PC-9 (cell line): ENCODE measurements around the gene CDHR2. TPM values are rescaled to one million over a fixed set of nuclear protein-coding genes. Genes with fewer than 3 reads are reported as not detected.

Experiments
- BruUV-seq: library from RNA; stranded (reverse); fragments of 400-500 nt; replicated peaks from 2 replicates; lab custom pipeline; 2021; lab: Mats Ljungman, UMichigan
- CTCF ChIA-PET: fragments of 300-600 bp; sonication (Branson Sonifier 250); formaldehyde crosslinking; loops from one replicate; lab custom pipeline; 2022; ENCODE audit warnings: antibody characterized with exemption; lab: Charles Lee
- POLR2A ChIA-PET: fragments of 300-600 bp; sonication (Branson Sonifier 250); formaldehyde crosslinking; loops from one replicate; lab custom pipeline; 2022; ENCODE audit warnings: antibody characterized with exemption; ENCODE audit not compliant: unreplicated experiment; lab: Charles Lee
- DNase-seq, 2 experiments: peaks; one replicate each; pipeline versions ENCODE4 v3.0.0 to v3.0.0-alpha.2; 2015 to 2022; ENCODE audit warnings: mixed read lengths in 1 of 2
- H2AFZ ChIP-seq: fragments of 200-600 bp; sonication (generic); 2 replicates; pipeline ENCODE4 v1.8.1; 2017; ENCODE audit warnings: antibody characterized with exemption
- H3F3A ChIP-seq: fragments of 200-600 bp; sonication (generic); 2 replicates; pipeline ENCODE4 v1.8.1; 2017; ENCODE audit warnings: antibody characterized with exemption, mild to moderate bottlenecking, low read depth; ENCODE audit not compliant: insufficient read depth
- H3K27ac ChIP-seq: fragments of 200-600 bp; sonication (generic); 2 replicates; pipeline ENCODE4 v1.6.1; 2016; ENCODE audit warnings: mixed run types
- H3K27me3 ChIP-seq: fragments of 200-600 bp; sonication (generic); 2 replicates; pipeline ENCODE4 v1.6.1; 2016; ENCODE audit warnings: low read depth, mixed run types; ENCODE audit not compliant: insufficient read depth
- H3K36me3 ChIP-seq: fragments of 200-600 bp; sonication (generic); 2 replicates; pipeline ENCODE4 v1.6.1; 2016; ENCODE audit warnings: low read depth, mixed run types
- H3K4me1 ChIP-seq: fragments of 200-600 bp; sonication (generic); replicated peaks from 2 replicates; pipeline ENCODE4 v1.6.1; 2016; ENCODE audit warnings: mixed run types; ENCODE audit not compliant: insufficient read depth
- H3K4me2 ChIP-seq: fragments of 200-600 bp; sonication (generic); 2 replicates; pipeline ENCODE4 v1.6.1; 2017; ENCODE audit warnings: mixed run types
- H3K4me3 ChIP-seq: fragments of 200-600 bp; sonication (generic); 2 replicates; pipeline ENCODE4 v1.6.1; 2016; ENCODE audit warnings: mixed run types
- H3K79me2 ChIP-seq: fragments of 200-600 bp; sonication (generic); 2 replicates; pipeline ENCODE4 v1.6.1; 2017; ENCODE audit warnings: low read depth, mixed run types
- H3K9me2 ChIP-seq: fragments of 200-600 bp; sonication (generic); 2 replicates; pipeline ENCODE4 v1.8.1; 2017; ENCODE audit warnings: mild to moderate bottlenecking; ENCODE audit not compliant: insufficient read depth
- H3K9me3 ChIP-seq: fragments of 200-600 bp; sonication (generic); 2 replicates; pipeline ENCODE4 v1.8.1; 2016; ENCODE audit warnings: low read depth; ENCODE audit not compliant: insufficient read depth
- H4K20me1 ChIP-seq: fragments of 200-600 bp; sonication (generic); 2 replicates; pipeline ENCODE4 v1.8.1; 2017; ENCODE audit not compliant: insufficient read depth
- CTCF ChIP-seq: fragments of 200-600 bp; sonication (generic); conservative IDR thresholded peaks from 2 replicates; pipeline ENCODE4 v1.6.1; 2017; ENCODE audit warnings: mixed run types, antibody characterized with exemption, mild to moderate bottlenecking, moderate library complexity
- EZH2 ChIP-seq: fragments of 200-600 bp; sonication (generic); IDR thresholded peaks from 2 replicates; pipeline ENCODE4 v1.8.0; 2017; ENCODE audit warnings: antibody characterized with exemption, low read depth
- intact Hi-C: fragments of 100-400 bp; cut with micrococcal nuclease; formaldehyde crosslinking; loops from one replicate; pipeline ENCODE4 v1.10.0; 2022; ENCODE audit not compliant: unreplicated experiment
- total RNA-seq: library from RNA; stranded (reverse); gene quantifications from 2 replicates; pipeline ENCODE4 v1.2.3, GENCODE V29; 2021

Gene CDHR2
- total RNA-seq, 1 experiment from 2014 or later = not detected

- Histone ChIP-seq H3K9me2 (no peaks in the 10 kb centered on the region), H3K4me2 (no peak overlapping the region), H3F3A (peaks cover 5% of the 10 kb centered on the region; the same call in 1 of the 2 replicates), H3K36me3 (no peaks in the 10 kb centered on the region), H3K79me2 (no peaks in the 10 kb centered on the region), H4K20me1 (no peaks in the 10 kb centered on the region), H2AFZ (no peak overlapping the region), H3K27ac (no peak overlapping the region), H3K9me3 (no peaks in the 10 kb centered on the region), H3K4me3 (no peak overlapping the region), H3K4me1 (peaks cover 8% of the 10 kb centered on the region), H3K27me3 (no peaks in the 10 kb centered on the region)
- DNase-seq = no peak
- BruUV-seq = no TSS peak
- ChIA-PET POLR2A (no interaction called here), CTCF (interaction anchor here (0.7 kb wide), 1 partner anchor 73 kb away, joined by 5 read pairs; no protein-coding TSS in a partner anchor)
- intact Hi-C loops = no loop called here
- TF ChIP-seq CTCF (no peak), EZH2 (no peak)
These were observed 33.7 kb upstream of the CDHR2 start for GRCh38 chr5:176515396-176515795.

- CTCF ChIA-PET = no interaction called here
These were observed 32.0 kb upstream of the CDHR2 start for GRCh38 chr5:176517053-176517661.

More at GRCh38 chr5:176517053-176517661, 32.0 kb upstream of the CDHR2 start:
- H3K4me3 ChIP-seq = no peak overlapping the region
- H3K27ac ChIP-seq = no peak overlapping the region
- H3K9me3 ChIP-seq = no peaks in the 10 kb centered on the region
- H2AFZ ChIP-seq = no peak overlapping the region
- no peaks in the 10 kb centered on the region for H3K9me2 ChIP-seq
- peaks cover 5% of the 10 kb centered on the region; the same call in 1 of the 2 replicates for H3F3A ChIP-seq
- POLR2A ChIA-PET = no interaction called here
- H3K4me1 ChIP-seq = peaks cover 8% of the 10 kb centered on the region
- intact Hi-C loops = no loop called here
- no peak for DNase-seq
- H3K27me3 ChIP-seq = no peaks in the 10 kb centered on the region
- no TSS peak for BruUV-seq
- H3K79me2 ChIP-seq = no peaks in the 10 kb centered on the region
- no peaks in the 10 kb centered on the region for H3K36me3 ChIP-seq
- no peak for TF ChIP-seq EZH2
- no peak for TF ChIP-seq CTCF
- H3K4me2 ChIP-seq = peak overlapping the region; percentile 30
- H4K20me1 ChIP-seq = no peaks in the 10 kb centered on the region
